Measurements from ENCODE around the gene MREG. TPM values are rescaled to one million over a fixed set of nuclear protein-coding genes. Genes with fewer than 3 reads are reported as not detected.

Gene MREG
- total and polyA plus RNA-seq, 2 experiments from 2014 or later = 1.8 to 3.1 TPM

DNA sequence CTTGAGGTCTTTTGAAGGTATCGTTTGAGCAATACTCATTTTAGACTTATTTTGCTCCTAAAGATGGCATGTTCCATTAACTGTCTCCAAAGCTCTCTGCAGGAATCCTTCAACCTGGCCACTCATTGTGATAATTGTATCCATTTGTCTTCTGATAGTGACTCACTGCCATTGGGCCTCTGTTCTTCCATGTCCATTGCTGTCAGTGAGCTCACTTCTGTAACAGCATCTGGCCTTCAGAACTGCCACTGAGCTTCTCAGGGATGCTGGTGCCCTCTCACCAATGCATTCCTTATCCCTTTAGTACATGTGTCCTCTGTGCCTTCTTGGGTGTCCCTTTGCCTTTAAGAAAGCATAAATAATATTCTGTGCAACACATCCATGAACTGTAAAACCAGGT lies 71.6 kb downstream of the MREG start:
- TF ChIP-seq EZH2phosphoT487 (IDR thresholded peaks at IDR 0.05; ENCODE audit: insufficient read depth, low read depth) = no peak
- Histone ChIP-seq H3K27me3 (replicated peaks; ENCODE audit: insufficient read depth) (no peaks in the 10 kb centered on the region), H3K27ac (no peak overlapping the region), H3K79me2 (ENCODE audit: insufficient read depth) (no peaks in the 10 kb centered on the region), H4K20me1 (ENCODE audit: insufficient read depth) (no peaks in the 10 kb centered on the region), H3K4me1 (ENCODE audit: insufficient read depth) (no peaks in the 10 kb centered on the region), H3K36me3 (ENCODE audit: low read depth) (no peaks in the 10 kb centered on the region), H2AFZ (no peak overlapping the region), H3K4me2 (ENCODE audit: unreplicated experiment) (no peak overlapping the region), H3K9me3 (ENCODE audit: low read depth) (no peaks in the 10 kb centered on the region), H3K9ac (no peak overlapping the region), H3K4me3 (no peak overlapping the region), H3K9me2 (ENCODE audit: insufficient read depth) (no peaks in the 10 kb centered on the region), H3F3A (ENCODE audit: insufficient read depth) (no peaks in the 10 kb centered on the region)
- DNase-seq = peak; percentile 14
- WGBS, 2 experiments (ENCODE audit: low coverage in 1 of 2, low lambda C conversion rate in 2 of 2, missing lambda C conversion rate in 2 of 2) = 100% methylated on average over 1 of the region's 1 CpG
- in situ Hi-C loops (cut with MboI) = loop anchor here (25.0 kb wide), 2 partner anchors 979 to 1129 kb away; partner anchors contain the start of gene BARD1

DNA sequence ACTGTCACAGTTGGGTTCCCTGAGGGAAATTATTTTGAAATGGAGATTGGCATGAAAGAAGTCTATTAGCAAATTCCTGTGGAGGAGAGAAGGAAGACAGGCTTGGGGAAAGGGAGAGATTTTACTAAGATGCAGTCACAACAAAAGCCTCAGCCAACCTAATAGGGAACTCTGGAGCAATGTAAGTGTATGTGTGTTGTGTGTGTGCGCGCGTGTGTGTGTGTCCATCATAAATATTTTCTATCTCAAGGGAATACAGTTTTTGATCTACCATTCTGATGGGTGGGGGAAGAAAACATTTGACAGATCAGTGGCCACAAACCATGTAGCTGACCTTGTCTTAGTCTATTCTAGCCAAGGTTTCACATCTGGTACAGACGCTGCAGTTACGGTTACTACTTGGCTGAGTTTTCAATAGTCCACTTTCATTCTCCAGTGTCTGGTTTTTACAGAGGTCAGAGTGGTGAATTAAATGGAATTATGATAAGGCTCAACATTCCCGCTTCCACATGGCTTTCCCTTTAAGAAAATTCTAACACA lies 72.6 kb downstream of the MREG start:
- no peak overlapping the region for H2AFZ ChIP-seq
- H3K27me3 ChIP-seq (replicated peaks; ENCODE audit: insufficient read depth) = no peaks in the 10 kb centered on the region
- H3K36me3 ChIP-seq (ENCODE audit: low read depth) = no peaks in the 10 kb centered on the region
- no peak overlapping the region for H3K9ac ChIP-seq
- no peak overlapping the region for H3K4me2 ChIP-seq (ENCODE audit: unreplicated experiment)
- no peak overlapping the region for H3K27ac ChIP-seq
- no peak for TF ChIP-seq EZH2phosphoT487 (IDR thresholded peaks at IDR 0.05; ENCODE audit: insufficient read depth, low read depth)
- H3K9me3 ChIP-seq (ENCODE audit: low read depth) = no peaks in the 10 kb centered on the region
- no peaks in the 10 kb centered on the region for H3K9me2 ChIP-seq (ENCODE audit: insufficient read depth)
- H3K4me3 ChIP-seq = no peak overlapping the region
- H3K79me2 ChIP-seq (ENCODE audit: insufficient read depth) = no peaks in the 10 kb centered on the region
- no peak for DNase-seq
- 99% methylated on average over 6 of the region's 6 CpGs for WGBS, 2 experiments (ENCODE audit: low coverage in 1 of 2, low lambda C conversion rate in 2 of 2, missing lambda C conversion rate in 2 of 2)
- no peaks in the 10 kb centered on the region for H3K4me1 ChIP-seq (ENCODE audit: insufficient read depth)
- in situ Hi-C loops (cut with MboI) = loop anchor here (25.0 kb wide), 2 partner anchors 978 to 1128 kb away; partner anchors contain the start of gene BARD1
- no peaks in the 10 kb centered on the region for H3F3A ChIP-seq (ENCODE audit: insufficient read depth)
- no peaks in the 10 kb centered on the region for H4K20me1 ChIP-seq (ENCODE audit: insufficient read depth)

DNA sequence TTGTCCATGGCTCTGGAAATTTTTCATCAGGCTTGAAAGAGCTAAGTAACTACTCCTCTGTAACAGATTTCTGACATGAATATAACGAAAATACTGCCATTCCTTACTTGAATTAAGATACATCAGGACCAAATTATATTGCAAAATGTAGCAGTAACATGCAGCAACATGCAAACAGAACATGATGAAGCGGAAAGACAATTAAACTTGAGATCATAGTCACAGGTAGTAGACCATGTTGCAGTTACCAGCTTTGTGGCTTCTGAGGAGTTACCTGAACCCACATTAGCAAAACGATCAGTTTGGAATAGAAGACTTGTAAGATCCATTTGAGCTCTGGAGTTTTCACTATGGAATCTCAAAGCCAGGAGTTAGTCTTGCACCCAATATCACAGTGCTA lies 76.2 kb downstream of the MREG start:
- H3K79me2 ChIP-seq (ENCODE audit: insufficient read depth) = no peaks in the 10 kb centered on the region
- H3K4me1 ChIP-seq (ENCODE audit: insufficient read depth) = peaks cover 7% of the 10 kb centered on the region; the same call in 1 of the 2 replicates
- no peaks in the 10 kb centered on the region for H3F3A ChIP-seq (ENCODE audit: insufficient read depth)
- no peaks in the 10 kb centered on the region for H3K9me2 ChIP-seq (ENCODE audit: insufficient read depth)
- no peaks in the 10 kb centered on the region for H3K27me3 ChIP-seq (replicated peaks; ENCODE audit: insufficient read depth)
- H3K27ac ChIP-seq = no peak overlapping the region
- WGBS, 2 experiments (ENCODE audit: low coverage in 1 of 2, low lambda C conversion rate in 2 of 2, missing lambda C conversion rate in 2 of 2) = 85 to 87% methylated on average over 3 of the region's 3 CpGs
- in situ Hi-C loops (cut with MboI) = loop anchor here (25.0 kb wide), 2 partner anchors 975 to 1125 kb away; partner anchors contain the start of gene BARD1
- no peak overlapping the region for H3K9ac ChIP-seq
- no peak for TF ChIP-seq EZH2phosphoT487 (IDR thresholded peaks at IDR 0.05; ENCODE audit: insufficient read depth, low read depth)
- no peak for TF ChIP-seq EZH2 (IDR thresholded peaks at IDR 0.05; ENCODE audit: insufficient read depth, poor library complexity, severe bottlenecking)
- H4K20me1 ChIP-seq (ENCODE audit: insufficient read depth) = no peaks in the 10 kb centered on the region
- H3K36me3 ChIP-seq (ENCODE audit: low read depth) = no peaks in the 10 kb centered on the region
- H3K4me3 ChIP-seq = no peak overlapping the region
- H3K9me3 ChIP-seq (ENCODE audit: low read depth) = no peaks in the 10 kb centered on the region
- H2AFZ ChIP-seq = no peak overlapping the region
- no peak for DNase-seq
- no peak overlapping the region for H3K4me2 ChIP-seq (ENCODE audit: unreplicated experiment)

DNA sequence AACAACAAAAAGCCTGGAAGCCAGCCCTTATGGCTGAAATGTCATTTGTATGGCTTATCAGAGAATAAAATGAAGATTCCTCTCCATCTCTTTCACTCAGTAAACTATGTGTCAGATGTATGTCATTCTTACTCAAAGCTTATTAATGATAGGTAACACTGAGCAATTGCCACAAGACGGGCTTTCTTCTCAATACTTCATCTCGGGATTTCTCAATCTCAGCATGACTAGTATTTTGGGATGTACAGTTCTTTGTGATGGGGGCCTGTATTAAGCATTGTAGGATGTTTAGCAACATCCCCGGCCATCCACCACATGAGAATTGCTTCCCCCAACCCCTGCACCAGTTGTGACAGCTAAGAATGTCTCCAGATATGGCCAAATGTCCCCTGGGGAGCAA lies 80.2 kb downstream of the MREG start:
- Histone ChIP-seq H3F3A (ENCODE audit: insufficient read depth) (peaks cover 25% of the 10 kb centered on the region), H3K4me3 (no peak overlapping the region), H2AFZ (no peak overlapping the region), H3K4me1 (ENCODE audit: insufficient read depth) (peaks cover 35% of the 10 kb centered on the region), H4K20me1 (ENCODE audit: insufficient read depth) (no peaks in the 10 kb centered on the region), H3K36me3 (ENCODE audit: low read depth) (no peaks in the 10 kb centered on the region), H3K27me3 (replicated peaks; ENCODE audit: insufficient read depth) (no peaks in the 10 kb centered on the region), H3K9me2 (ENCODE audit: insufficient read depth) (no peaks in the 10 kb centered on the region), H3K79me2 (ENCODE audit: insufficient read depth) (no peaks in the 10 kb centered on the region), H3K4me2 (ENCODE audit: unreplicated experiment) (no peak overlapping the region), H3K9ac (no peak overlapping the region), H3K9me3 (ENCODE audit: low read depth) (no peaks in the 10 kb centered on the region), H3K27ac (no peak overlapping the region)
- in situ Hi-C loops (cut with MboI) = loop anchor here (25.0 kb wide), 2 partner anchors 971 to 1121 kb away; partner anchors contain the start of gene BARD1
- WGBS, 2 experiments (ENCODE audit: low coverage in 1 of 2, low lambda C conversion rate in 2 of 2, missing lambda C conversion rate in 2 of 2) = 8 to 12% methylated on average over 3 of the region's 3 CpGs
- TF ChIP-seq EZH2phosphoT487 (IDR thresholded peaks at IDR 0.05; ENCODE audit: insufficient read depth, low read depth) = no peak
- no peak for TF ChIP-seq EZH2 (IDR thresholded peaks at IDR 0.05; ENCODE audit: insufficient read depth, poor library complexity, severe bottlenecking)
- DNase-seq = peak; percentile 53
